ENCODE measurements around the gene NAGK. TPM values are rescaled to one million over a fixed set of nuclear protein-coding genes. Genes with fewer than 3 reads are reported as not detected.

NAGK gene
- total RNA-seq, 1 donor from 2014 or later = 110 TPM

DNA sequence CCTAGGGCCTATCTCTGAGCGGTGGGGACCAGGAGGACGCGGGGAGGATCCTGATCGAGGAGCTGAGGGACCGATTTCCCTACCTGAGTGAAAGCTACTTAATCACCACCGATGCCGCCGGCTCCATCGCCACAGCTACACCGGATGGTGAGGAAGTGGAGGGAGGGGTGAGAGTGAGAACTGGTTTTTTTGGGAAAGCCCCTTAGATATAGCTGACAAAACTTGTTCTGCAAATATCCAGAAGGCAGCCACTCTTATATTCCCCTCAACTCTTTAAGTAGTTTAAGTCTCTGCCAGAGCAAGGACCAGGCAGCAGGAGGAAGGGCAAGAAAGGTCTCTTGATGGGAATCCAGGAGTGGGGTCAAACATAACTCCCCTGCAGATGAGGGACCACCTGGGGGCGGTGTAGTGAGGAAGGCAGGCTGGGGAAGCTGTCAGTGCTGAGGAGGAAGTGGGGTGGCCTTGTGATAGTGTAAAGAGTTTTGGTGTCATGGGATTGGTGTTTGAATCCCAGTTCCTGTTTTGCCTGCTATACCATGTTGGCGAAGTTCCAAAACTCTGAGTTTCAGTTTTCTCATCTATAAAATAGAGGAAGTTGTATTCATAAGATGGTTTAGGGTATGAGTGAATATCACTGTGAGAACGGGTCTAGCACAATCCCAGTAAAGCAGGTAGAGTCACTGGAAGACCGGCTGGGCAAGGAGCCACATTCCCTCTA is 3.4 kb downstream of the NAGK start:
- peaks cover 0 to 41% of the 10 kb centered on the region in 2 donors for H3K36me3 ChIP-seq

DNA sequence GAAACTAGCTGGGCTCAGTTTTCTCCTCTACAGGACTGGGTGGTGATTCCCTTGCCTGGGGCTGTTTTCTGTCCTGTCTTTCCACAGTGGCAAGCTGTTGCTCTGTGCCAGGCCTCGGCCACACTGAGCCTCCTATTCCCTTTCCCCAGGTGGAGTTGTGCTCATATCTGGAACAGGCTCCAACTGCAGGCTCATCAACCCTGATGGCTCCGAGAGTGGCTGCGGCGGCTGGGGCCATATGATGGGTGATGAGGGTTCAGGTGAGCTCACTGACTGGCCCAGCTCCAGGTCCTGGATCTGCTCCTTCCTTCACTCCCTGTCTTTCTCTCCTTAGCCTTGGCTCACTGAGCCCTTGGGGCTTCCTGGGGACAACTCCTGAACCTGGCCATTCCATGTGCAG is 4.0 kb downstream of the NAGK start:
- peaks cover 0 to 46% of the 10 kb centered on the region in 2 donors for H3K36me3 ChIP-seq
- no peaks in the 10 kb centered on the region for H3K27me3 ChIP-seq
- no peak for DNase-seq (ENCODE audit: extremely low spot score in 2 of 2)
- TF ChIP-seq, protein P1, sequence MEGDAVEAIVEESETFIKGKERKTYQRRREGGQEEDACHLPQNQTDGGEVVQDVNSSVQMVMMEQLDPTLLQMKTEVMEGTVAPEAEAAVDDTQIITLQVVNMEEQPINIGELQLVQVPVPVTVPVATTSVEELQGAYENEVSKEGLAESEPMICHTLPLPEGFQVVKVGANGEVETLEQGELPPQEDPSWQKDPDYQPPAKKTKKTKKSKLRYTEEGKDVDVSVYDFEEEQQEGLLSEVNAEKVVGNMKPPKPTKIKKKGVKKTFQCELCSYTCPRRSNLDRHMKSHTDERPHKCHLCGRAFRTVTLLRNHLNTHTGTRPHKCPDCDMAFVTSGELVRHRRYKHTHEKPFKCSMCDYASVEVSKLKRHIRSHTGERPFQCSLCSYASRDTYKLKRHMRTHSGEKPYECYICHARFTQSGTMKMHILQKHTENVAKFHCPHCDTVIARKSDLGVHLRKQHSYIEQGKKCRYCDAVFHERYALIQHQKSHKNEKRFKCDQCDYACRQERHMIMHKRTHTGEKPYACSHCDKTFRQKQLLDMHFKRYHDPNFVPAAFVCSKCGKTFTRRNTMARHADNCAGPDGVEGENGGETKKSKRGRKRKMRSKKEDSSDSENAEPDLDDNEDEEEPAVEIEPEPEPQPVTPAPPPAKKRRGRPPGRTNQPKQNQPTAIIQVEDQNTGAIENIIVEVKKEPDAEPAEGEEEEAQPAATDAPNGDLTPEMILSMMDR (IDR thresholded peaks at IDR 0.05) = no peak
- TF ChIP-seq POLR2AphosphoS5 (IDR thresholded peaks at IDR 0.05; ENCODE audit: insufficient read depth in 1 of 2, low read depth in 1 of 2) = no peak
- H3K27ac ChIP-seq = peak overlapping the region; percentile 16
- peaks cover 47% of the 10 kb centered on the region for H3K4me1 ChIP-seq
- H3K9me3 ChIP-seq = no peaks in the 10 kb centered on the region
- H3K4me3 ChIP-seq = no peak overlapping the region
- intact Hi-C loops (cut with DNase I) = no loop called here

More for the DNA sequence above, 3.4 kb downstream of the NAGK start:
- intact Hi-C loops (cut with DNase I) = no loop called here
- no peak for DNase-seq (ENCODE audit: extremely low spot score in 2 of 2)
- Histone ChIP-seq H3K4me1 (peaks cover 49% of the 10 kb centered on the region), H3K27me3 (no peaks in the 10 kb centered on the region), H3K9me3 (no peaks in the 10 kb centered on the region), H3K4me3 (no peak overlapping the region), H3K27ac (peak overlapping the region; percentile 21)
- no peak for TF ChIP-seq POLR2A (IDR thresholded peaks at IDR 0.05)

DNA sequence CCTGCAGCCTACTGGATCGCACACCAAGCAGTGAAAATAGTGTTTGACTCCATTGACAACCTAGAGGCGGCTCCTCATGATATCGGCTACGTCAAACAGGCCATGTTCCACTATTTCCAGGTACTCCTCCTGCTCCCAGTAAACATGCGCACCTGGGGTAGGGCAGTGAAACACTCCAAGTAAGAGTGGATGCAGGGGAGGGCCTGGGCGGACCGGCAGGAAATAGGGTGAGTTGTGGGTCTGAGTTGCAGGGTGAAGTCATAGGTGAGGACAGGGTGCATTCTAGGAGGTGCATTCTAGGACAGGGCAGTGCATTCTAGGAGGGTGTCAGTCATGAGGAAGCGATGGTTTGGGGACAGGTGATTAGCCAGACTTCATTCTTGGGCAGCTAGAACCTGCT is 5.0 kb downstream of the NAGK start:
- Histone ChIP-seq H3K36me3 (peaks cover 0 to 55% of the 10 kb centered on the region in 2 donors), H3K27me3 (no peaks in the 10 kb centered on the region), H3K4me1 (peaks cover 42% of the 10 kb centered on the region), H3K27ac (no peak overlapping the region), H3K9me3 (no peaks in the 10 kb centered on the region), H3K4me3 (no peak overlapping the region)
- DNase-seq (ENCODE audit: extremely low spot score in 2 of 2) = no peak
- intact Hi-C loops (cut with DNase I) = no loop called here
- TF ChIP-seq POLR2AphosphoS5 (IDR thresholded peaks at IDR 0.05; ENCODE audit: insufficient read depth in 1 of 2, low read depth in 1 of 2) (no peak), POLR2A (IDR thresholded peaks at IDR 0.05) (no peak)
- TF ChIP-seq, protein P1 (IDR thresholded peaks at IDR 0.05) = no peak

- Histone ChIP-seq H3K9me3 (no peaks in the 10 kb centered on the region), H3K27me3 (no peaks in the 10 kb centered on the region), H3K36me3 (peaks cover 0 to 65% of the 10 kb centered on the region in 2 donors), H3K4me1 (peaks cover 30% of the 10 kb centered on the region), H3K27ac (no peak overlapping the region), H3K4me3 (no peak overlapping the region)
- DNase-seq (ENCODE audit: extremely low spot score in 2 of 2) = no peak
- no peak for TF ChIP-seq POLR2AphosphoS5 (IDR thresholded peaks at IDR 0.05; ENCODE audit: insufficient read depth in 1 of 2, low read depth in 1 of 2)
- no peak for TF ChIP-seq POLR2A (IDR thresholded peaks at IDR 0.05)
- TF ChIP-seq, protein P1 (IDR thresholded peaks at IDR 0.05) = no peak
- intact Hi-C loops (cut with DNase I) = no loop called here
Observed at GRCh38 chr2:71074893-71075395, 6.5 kb downstream of the NAGK start.

GRCh38 chr2:71078624-71079023 is 10.2 kb downstream of the NAGK start:
- no peaks in the 10 kb centered on the region for H3K4me1 ChIP-seq
- TF ChIP-seq POLR2AphosphoS5 (IDR thresholded peaks at IDR 0.05; ENCODE audit: insufficient read depth in 1 of 2, low read depth in 1 of 2) (no peak), POLR2A (IDR thresholded peaks at IDR 0.05) (no peak)
- TF ChIP-seq, protein P1 (IDR thresholded peaks at IDR 0.05) = no peak
- no peak overlapping the region for H3K27ac ChIP-seq
- no peak for DNase-seq (ENCODE audit: extremely low spot score in 2 of 2)
- peaks cover 0 to 54% of the 10 kb centered on the region in 2 donors for H3K36me3 ChIP-seq
- no peaks in the 10 kb centered on the region for H3K9me3 ChIP-seq
- no peak overlapping the region for H3K4me3 ChIP-seq
- intact Hi-C loops (cut with DNase I) = no loop called here
- no peaks in the 10 kb centered on the region for H3K27me3 ChIP-seq

Data from vagina (tissue), 2 donors.